NK-92 (cell line): Measurements from ENCODE around the gene SEC14L5.

Source experiments
- DNase-seq: peaks from one replicate; lab custom pipeline; 2025; ENCODE audit not compliant: unreplicated experiment; lab: John Stamatoyannopoulos, UW

The SEC14L5 gene

GRCh38 chr16:4957720-4958509 is at the start of gene SEC14L5:
SEC14L5 (plus strand) TSS chr16:4958330; CDS start chr16:4959324, 994 bp downstream.
- no peak for DNase-seq

DNA sequence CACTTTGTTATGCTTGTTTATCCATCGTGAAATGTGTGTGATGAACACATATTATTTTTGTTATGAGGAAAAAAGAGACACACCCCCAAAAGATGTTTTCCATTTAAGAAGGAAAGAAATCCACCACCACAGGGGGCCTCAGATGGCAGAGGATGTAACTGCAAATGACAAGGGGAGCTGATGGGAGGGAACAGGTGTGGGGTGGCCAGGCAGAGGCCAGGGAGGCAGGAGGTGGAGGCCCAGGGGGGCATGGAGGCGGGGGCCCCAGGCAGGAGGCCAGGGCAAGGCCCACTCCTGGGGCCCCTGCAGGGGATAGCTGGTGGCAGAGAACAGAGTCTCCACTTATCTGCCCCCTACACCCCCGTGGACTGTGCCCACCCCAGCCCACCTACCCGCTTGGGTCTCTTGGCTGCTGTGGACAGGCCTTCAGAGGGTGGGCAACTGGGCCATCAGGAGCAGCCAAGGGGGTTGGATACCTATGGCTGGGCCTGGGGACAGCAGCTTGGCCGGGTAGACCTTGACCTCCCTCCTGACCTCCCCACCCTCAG is 49.2 kb upstream of the SEC14L5 start:
- no peak for DNase-seq

- DNase-seq = no peak
These were observed 48.3 kb upstream of the SEC14L5 start for GRCh38 chr16:4909825-4910224.

DNA sequence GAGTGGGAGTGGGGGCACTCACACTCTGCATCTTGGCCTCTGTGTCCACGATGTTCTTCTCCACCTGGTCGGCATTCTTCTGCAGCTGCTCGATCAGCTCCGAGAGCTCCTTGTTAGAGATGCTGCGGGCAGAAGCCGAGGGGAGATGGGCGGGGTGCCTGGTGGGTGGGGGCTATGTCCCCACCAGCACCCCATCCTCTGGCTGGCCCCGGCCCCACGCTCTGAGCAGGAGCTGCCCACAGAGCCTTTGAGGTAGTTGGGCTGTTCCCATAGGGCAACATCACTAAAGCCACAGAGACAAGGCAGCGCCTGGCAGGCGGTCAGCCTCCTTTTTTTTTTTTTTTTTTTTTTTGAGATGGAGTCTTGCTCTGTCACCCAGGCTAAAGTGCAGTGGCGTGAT is 47.3 kb upstream of the SEC14L5 start:
- DNase-seq = no peak

DNA sequence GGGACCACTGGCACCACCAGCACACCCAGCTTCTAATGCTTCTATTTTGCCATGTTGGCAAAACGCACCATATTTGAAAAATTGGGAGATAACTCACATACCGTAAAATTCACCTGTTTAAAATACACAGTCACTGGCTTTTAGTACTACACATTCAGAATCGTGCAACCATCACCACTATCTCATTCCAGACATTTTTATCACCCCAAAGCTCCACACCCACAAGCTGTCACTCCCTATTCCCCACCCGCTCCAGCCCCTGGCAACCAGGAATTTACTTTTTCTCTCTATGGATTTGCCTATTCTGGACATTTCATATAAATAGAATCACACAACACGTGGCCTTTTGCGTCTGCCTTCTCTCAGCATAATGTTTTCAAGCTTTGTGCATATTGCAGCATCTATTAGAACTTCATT is 46.2 kb upstream of the SEC14L5 start:
- no peak for DNase-seq

DNA sequence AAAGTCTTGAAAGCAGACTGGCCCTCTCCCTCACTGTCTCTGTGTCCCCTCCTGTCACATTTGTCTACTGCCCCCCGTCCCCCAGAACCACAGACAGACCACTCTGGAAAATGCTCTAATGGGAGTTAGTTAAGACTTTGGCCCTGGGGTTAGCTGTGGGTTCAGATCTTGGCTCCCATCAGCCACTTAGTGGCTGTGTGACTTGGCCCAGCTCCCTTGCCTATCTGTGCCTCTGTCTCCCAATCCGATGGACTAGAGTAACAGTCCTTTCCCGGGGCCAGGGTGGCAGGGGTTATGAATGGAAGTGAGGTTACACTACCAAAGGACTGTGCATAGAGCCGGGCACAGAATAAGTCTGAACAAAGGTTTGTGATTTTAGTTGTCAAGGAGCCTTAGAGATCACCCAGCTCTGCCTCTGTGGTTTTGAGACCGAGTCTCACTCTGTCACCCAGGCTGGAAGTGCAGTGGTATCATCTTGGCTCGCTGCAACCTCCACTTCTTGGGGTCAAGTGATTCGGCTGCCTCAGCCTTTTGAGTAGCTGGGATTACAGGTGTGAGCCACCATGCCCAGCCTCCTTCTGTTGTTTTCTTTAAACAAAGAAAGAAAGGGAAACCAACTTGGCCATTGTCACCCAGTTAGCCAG is 44.9 kb upstream of the SEC14L5 start:
- DNase-seq = no peak

- DNase-seq = no peak
These were observed 44.2 kb upstream of the SEC14L5 start for GRCh38 chr16:4913774-4914525.

DNA sequence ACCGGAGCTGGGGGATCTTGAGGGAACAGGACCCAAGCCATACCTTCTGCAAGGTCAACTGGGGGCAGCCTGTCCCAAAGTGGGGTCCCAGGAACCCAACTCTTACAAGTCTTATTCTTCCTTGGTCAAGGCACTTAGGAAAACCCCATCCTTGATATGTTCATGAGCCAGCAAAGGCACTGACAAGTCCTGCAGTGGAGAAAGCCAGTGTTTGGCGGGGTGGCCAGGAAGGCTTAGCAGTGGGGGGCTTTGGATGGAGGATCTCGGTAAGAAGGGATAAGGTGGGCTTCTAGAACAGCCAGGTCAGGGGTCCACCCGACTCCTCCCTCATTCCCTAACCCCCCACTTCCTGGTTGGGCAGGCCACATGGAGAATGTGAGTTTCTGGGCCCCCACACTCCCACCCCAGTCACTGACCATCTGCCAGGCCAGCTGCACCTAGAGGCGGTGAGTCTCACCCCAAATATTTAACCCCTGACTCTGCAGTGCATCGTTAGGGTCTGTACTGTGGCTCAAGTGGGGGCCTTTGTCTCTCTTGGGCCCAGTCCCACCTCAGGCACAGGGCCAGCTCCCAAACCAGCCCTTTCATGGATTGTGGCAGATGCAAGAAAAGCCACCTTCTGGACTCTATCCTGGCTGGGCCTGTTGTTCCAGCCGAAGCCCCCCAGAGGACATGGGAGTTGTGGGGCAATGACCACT is 43.5 kb upstream of the SEC14L5 start:
- DNase-seq = no peak

DNA sequence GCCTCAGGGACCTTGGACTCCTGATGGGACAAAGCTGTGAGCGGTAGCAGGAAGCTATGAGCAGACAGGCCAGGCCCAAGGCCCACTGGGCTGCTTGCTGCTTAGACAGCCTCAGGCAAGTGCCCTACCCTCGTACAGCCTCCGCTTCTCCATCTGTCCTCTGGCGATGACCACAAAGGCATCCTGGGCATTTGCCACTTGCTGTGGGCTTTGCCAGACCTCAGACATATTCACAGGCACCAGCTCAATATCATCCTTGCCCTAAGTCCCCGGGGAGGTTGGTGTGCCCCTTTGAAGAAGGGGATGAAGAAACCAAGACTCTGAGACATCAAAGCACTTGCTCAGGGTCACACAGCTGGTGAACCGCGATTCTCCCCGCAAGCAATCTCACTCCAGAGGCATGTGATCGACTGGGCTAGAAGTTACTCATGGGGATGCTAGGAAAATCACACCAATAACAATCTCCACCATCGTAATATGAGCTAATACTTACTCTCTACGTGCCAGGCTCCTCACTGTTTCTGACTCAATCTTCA is 42.8 kb upstream of the SEC14L5 start:
- no peak for DNase-seq

GRCh38 chr16:4917117-4917516 is 41.0 kb upstream of the SEC14L5 start:
- DNase-seq = no peak

- DNase-seq = no peak
These were observed 39.3 kb upstream of the SEC14L5 start for GRCh38 chr16:4918781-4919251.

DNA sequence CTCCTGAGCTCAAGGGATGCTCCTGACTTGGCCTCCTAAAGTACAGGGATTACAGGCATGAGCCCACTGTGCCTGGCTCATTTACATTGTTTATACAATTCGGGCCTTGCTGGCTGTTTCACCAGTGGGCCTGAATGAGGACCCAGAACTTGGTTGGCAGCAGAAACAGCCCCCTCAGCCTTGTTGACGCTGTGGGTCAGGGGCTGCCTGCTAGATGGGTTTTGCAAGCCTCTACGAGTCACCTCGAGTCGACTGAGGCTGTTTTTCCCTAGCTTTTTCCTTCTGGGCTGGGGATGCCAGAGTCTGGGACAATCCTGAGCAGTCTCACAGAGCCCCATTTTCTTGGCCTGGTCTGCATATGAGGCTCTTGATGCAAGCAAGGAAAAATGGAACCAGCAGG is 37.3 kb upstream of the SEC14L5 start:
- DNase-seq = no peak

DNA sequence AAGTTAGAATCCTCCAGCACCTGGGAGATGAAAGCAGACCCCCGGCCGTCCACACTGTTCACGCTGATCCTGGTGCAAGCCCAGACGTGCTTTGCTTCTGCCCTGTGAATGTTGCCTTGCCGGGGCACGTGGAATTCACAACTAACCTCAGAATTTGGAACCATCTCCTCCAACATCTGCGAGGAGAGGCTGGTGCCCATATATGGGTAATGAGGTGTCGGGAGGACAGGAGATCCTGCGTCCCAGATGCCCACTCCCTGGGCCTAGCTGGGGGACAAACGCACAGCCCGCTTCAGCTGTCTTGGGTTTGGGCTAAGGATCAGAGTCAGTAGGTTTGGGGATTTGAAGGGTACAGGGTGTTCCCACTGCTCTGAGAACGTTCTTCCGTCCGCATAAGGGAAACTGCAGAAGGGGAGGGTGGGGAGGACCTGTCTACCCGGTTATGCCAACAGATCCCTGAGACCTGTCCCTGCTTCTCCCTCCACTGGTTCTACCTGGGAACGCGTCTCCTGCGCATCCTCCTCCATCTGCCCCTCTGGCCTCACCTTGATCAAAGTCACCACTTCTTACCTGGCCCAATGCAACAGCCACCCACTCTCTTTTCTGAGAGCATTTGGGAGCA is 35.3 kb upstream of the SEC14L5 start:
- no peak for DNase-seq

DNA sequence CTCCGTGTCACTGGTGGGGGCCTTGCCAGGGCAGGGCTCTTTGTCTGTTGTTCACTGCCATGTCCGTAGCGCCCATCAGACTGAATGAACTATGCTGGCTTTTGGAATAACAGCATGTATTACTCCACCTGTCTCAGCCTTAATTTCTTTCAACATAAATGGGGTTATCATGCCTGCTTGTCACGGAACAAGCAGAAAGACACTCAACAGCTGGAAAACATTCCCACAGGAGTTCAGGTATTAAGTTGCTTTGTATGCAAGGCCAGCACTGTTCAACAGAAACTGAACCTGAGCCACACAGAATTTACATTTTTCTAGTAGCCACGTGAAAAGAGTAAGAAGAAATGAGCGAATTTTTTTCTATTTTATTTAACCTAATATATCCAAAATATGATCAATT is 34.3 kb upstream of the SEC14L5 start:
- no peak for DNase-seq

DNA sequence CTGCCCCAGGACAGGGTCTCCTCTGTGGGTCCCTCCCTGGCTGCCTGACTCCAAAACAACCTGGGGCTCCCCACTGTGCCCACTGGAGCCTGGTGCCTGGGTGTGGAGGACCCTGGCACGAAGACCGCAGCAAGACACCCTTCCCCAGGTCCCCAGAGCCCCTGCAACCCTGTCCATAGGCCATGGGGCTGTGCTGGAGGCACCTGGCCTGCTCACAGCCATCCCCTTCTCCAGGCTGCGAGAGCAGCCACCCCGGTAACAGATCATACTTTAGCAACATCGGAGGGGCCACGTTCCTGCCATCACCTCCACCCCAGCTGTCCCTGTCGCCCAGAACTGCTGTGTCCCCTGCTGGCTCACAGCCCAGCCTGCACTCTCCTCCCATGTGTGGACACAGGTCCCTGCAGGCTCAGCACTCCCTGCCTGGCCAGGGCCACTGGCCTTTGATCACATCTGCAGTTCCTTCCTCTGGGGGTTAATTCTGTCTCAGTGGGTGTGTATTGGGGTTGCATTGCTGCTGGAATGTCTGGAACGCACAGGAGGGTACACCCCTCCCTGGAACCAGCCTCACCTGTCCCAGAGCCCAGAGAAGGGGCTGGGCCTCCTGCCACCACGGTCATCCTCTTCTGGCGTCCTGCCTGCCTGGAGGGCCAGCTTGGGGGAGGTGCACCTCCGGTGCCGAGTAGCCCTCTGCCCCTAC is 33.4 kb upstream of the SEC14L5 start:
- DNase-seq = no peak

DNA sequence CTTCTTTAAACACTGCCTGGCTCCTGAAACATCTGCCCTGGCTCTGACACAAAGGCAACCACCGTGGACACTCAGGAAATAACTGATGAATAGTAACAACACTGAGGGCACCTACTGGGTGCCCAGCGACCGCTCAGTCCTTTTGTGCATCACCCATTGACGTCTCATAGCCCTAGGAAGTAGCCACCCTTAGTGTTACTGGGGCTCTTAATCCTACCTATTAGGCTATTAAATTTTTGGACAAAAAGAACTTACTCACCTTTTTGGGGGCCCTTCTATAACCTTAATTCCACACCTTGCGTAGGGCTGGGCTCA is 32.9 kb upstream of the SEC14L5 start:
- DNase-seq = no peak

GRCh38 chr16:4925791-4926190 is 32.3 kb upstream of the SEC14L5 start:
- DNase-seq = no peak

DNA sequence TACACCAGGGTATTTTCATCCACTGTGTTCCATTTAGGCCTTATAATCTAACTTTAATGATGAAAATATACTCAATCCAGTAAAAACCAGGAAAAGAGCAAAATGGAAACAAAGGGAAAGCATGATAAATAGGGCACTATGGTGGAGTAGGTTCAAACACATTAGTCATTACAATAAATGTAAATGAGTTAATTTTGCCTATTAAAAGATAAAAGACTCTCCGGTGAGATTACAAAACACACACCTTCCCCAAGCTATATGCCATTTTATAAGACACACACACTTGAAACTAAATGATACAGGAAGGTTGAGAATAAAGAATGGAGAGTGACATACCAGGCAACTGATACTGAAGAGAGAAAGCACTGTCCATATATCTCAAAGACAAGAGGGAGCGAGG is 31.2 kb upstream of the SEC14L5 start:
- no peak for DNase-seq

GRCh38 chr16:4927661-4928060 is 30.5 kb upstream of the SEC14L5 start:
- DNase-seq = no peak

- DNase-seq = no peak
These were observed 29.9 kb upstream of the SEC14L5 start for GRCh38 chr16:4928227-4928626.
